ENCODE results near the gene PTPRD. TPM values are rescaled to one million over a fixed set of nuclear protein-coding genes. Genes with fewer than 3 reads are reported as not detected.

The PTPRD gene
- total and polyA plus RNA-seq, 5 donors from 2014 or later = 0.47 TPM; not detected in 4

- Histone ChIP-seq H3K36me3 (ENCODE audit: control insufficient read depth, insufficient read depth, low read length) (no peaks in the 10 kb centered on the region), H3K27ac (ENCODE audit: insufficient read depth, low read length, poor library complexity, severe bottlenecking) (no peak overlapping the region), H3K9me3 (ENCODE audit: control insufficient read depth in 2 of 2, low read length in 2 of 2) (no peaks in the 10 kb centered on the region), H3K4me1 (ENCODE audit: control insufficient read depth, insufficient read depth, low read length, poor library complexity, severe bottlenecking) (no peaks in the 10 kb centered on the region), H3K4me3 (ENCODE audit: low read depth, low read length) (no peak overlapping the region), H3K27me3 (ENCODE audit: control insufficient read depth, insufficient read depth, low read length) (no peaks in the 10 kb centered on the region)
- Mint-ChIP-seq H3K27me3 (no peaks in the 10 kb centered on the region), H3K9me3 (peaks cover 0 to 1% (median 0%) of the 10 kb centered on the region in 7 donors), H3K36me3 (no peaks in the 10 kb centered on the region), H3K4me1 (no peaks in the 10 kb centered on the region), H3K4me3 (no peak overlapping the region), H3K27ac (no peak overlapping the region)
- DNase-seq (no peak), ATAC-seq (ENCODE audit: low read depth in 2 of 2) (no peak)
Observed at GRCh38 chr9:8649807-8650206, 1963.0 kb downstream of the PTPRD start.

- DNase-seq = no peak
Observed at GRCh38 chr9:8649160-8649559, 1963.6 kb downstream of the PTPRD start.

GRCh38 chr9:8648271-8648845 is 1964.4 kb downstream of the PTPRD start:
- no peaks in the 10 kb centered on the region for H3K4me1 Mint-ChIP-seq
- Histone ChIP-seq H3K27ac (ENCODE audit: insufficient read depth, low read length, poor library complexity, severe bottlenecking) (no peak overlapping the region), H3K4me3 (ENCODE audit: low read depth, low read length) (no peak overlapping the region), H3K4me1 (ENCODE audit: control insufficient read depth, insufficient read depth, low read length, poor library complexity, severe bottlenecking) (no peaks in the 10 kb centered on the region), H3K27me3 (ENCODE audit: control insufficient read depth, insufficient read depth, low read length) (no peaks in the 10 kb centered on the region), H3K36me3 (ENCODE audit: control insufficient read depth, insufficient read depth, low read length) (no peaks in the 10 kb centered on the region), H3K9me3 (ENCODE audit: control insufficient read depth in 2 of 2, low read length in 2 of 2) (no peaks in the 10 kb centered on the region)
- no peaks in the 10 kb centered on the region for H3K9me3 Mint-ChIP-seq
- no peak overlapping the region for H3K27ac Mint-ChIP-seq
- H3K36me3 Mint-ChIP-seq = no peaks in the 10 kb centered on the region
- no peak for DNase-seq
- H3K27me3 Mint-ChIP-seq = no peaks in the 10 kb centered on the region
- ATAC-seq (ENCODE audit: low read depth in 2 of 2) = no peak
- no peak overlapping the region for H3K4me3 Mint-ChIP-seq

More at GRCh38 chr9:8649160-8649559, 1963.6 kb downstream of the PTPRD start:
- no peaks in the 10 kb centered on the region for H3K36me3 Mint-ChIP-seq
- no peaks in the 10 kb centered on the region for H3K27me3 Mint-ChIP-seq
- Histone ChIP-seq H3K9me3 (ENCODE audit: control insufficient read depth in 2 of 2, low read length in 2 of 2) (no peaks in the 10 kb centered on the region), H3K27ac (ENCODE audit: insufficient read depth, low read length, poor library complexity, severe bottlenecking) (no peak overlapping the region), H3K4me3 (ENCODE audit: low read depth, low read length) (no peak overlapping the region), H3K4me1 (ENCODE audit: control insufficient read depth, insufficient read depth, low read length, poor library complexity, severe bottlenecking) (no peaks in the 10 kb centered on the region), H3K27me3 (ENCODE audit: control insufficient read depth, insufficient read depth, low read length) (no peaks in the 10 kb centered on the region), H3K36me3 (ENCODE audit: control insufficient read depth, insufficient read depth, low read length) (no peaks in the 10 kb centered on the region)
- H3K4me1 Mint-ChIP-seq = no peaks in the 10 kb centered on the region
- H3K9me3 Mint-ChIP-seq = peaks cover 0 to 1% (median 0%) of the 10 kb centered on the region in 7 donors
- no peak for ATAC-seq (ENCODE audit: low read depth in 2 of 2)
- H3K4me3 Mint-ChIP-seq = no peak overlapping the region
- peak overlapping the region in 1 of 3 donors; percentile 54 for H3K27ac Mint-ChIP-seq

- Histone ChIP-seq H3K27ac (ENCODE audit: insufficient read depth, low read length, poor library complexity, severe bottlenecking) (no peak overlapping the region), H3K9me3 (ENCODE audit: control insufficient read depth in 2 of 2, low read length in 2 of 2) (no peaks in the 10 kb centered on the region), H3K4me3 (ENCODE audit: low read depth, low read length) (no peak overlapping the region), H3K4me1 (ENCODE audit: control insufficient read depth, insufficient read depth, low read length, poor library complexity, severe bottlenecking) (no peaks in the 10 kb centered on the region), H3K36me3 (ENCODE audit: control insufficient read depth, insufficient read depth, low read length) (no peaks in the 10 kb centered on the region), H3K27me3 (ENCODE audit: control insufficient read depth, insufficient read depth, low read length) (no peaks in the 10 kb centered on the region)
- ATAC-seq (ENCODE audit: low read depth in 2 of 2) (no peak), DNase-seq (no peak)
- Mint-ChIP-seq H3K27me3 (no peaks in the 10 kb centered on the region), H3K4me3 (no peak overlapping the region), H3K9me3 (no peaks in the 10 kb centered on the region), H3K27ac (no peak overlapping the region), H3K36me3 (no peaks in the 10 kb centered on the region), H3K4me1 (no peaks in the 10 kb centered on the region)
Observed at GRCh38 chr9:8647824-8648223, 1965.0 kb downstream of the PTPRD start.

- no peak overlapping the region for H3K4me3 ChIP-seq (ENCODE audit: low read depth, low read length)
- no peaks in the 10 kb centered on the region for H3K36me3 ChIP-seq (ENCODE audit: control insufficient read depth, insufficient read depth, low read length)
- Mint-ChIP-seq H3K36me3 (no peaks in the 10 kb centered on the region), H3K4me3 (no peak overlapping the region), H3K27ac (no peak overlapping the region), H3K4me1 (no peaks in the 10 kb centered on the region), H3K27me3 (no peaks in the 10 kb centered on the region), H3K9me3 (no peaks in the 10 kb centered on the region)
- no peak overlapping the region for H3K27ac ChIP-seq (ENCODE audit: insufficient read depth, low read length, poor library complexity, severe bottlenecking)
- no peaks in the 10 kb centered on the region for H3K27me3 ChIP-seq (ENCODE audit: control insufficient read depth, insufficient read depth, low read length)
- H3K9me3 ChIP-seq (ENCODE audit: control insufficient read depth in 2 of 2, low read length in 2 of 2) = no peaks in the 10 kb centered on the region
- DNase-seq (no peak), ATAC-seq (ENCODE audit: low read depth in 2 of 2) (no peak)
- H3K4me1 ChIP-seq (ENCODE audit: control insufficient read depth, insufficient read depth, low read length, poor library complexity, severe bottlenecking) = no peaks in the 10 kb centered on the region
Observed at GRCh38 chr9:8644571-8644970, 1968.2 kb downstream of the PTPRD start.

GRCh38 chr9:8643896-8644295 is 1968.9 kb downstream of the PTPRD start:
- Histone ChIP-seq H3K27ac (ENCODE audit: insufficient read depth, low read length, poor library complexity, severe bottlenecking) (no peak overlapping the region), H3K9me3 (ENCODE audit: control insufficient read depth in 2 of 2, low read length in 2 of 2) (no peaks in the 10 kb centered on the region), H3K4me3 (ENCODE audit: low read depth, low read length) (no peak overlapping the region), H3K36me3 (ENCODE audit: control insufficient read depth, insufficient read depth, low read length) (no peaks in the 10 kb centered on the region), H3K27me3 (ENCODE audit: control insufficient read depth, insufficient read depth, low read length) (no peaks in the 10 kb centered on the region), H3K4me1 (ENCODE audit: control insufficient read depth, insufficient read depth, low read length, poor library complexity, severe bottlenecking) (no peaks in the 10 kb centered on the region)
- no peak for ATAC-seq (ENCODE audit: low read depth in 2 of 2)
- Mint-ChIP-seq H3K9me3 (no peaks in the 10 kb centered on the region), H3K36me3 (no peaks in the 10 kb centered on the region), H3K27ac (no peak overlapping the region), H3K4me1 (no peaks in the 10 kb centered on the region), H3K4me3 (no peak overlapping the region), H3K27me3 (no peaks in the 10 kb centered on the region)
- no peak for DNase-seq

GRCh38 chr9:8643464-8643863 is 1969.3 kb downstream of the PTPRD start:
- Mint-ChIP-seq H3K27me3 (no peaks in the 10 kb centered on the region), H3K27ac (no peak overlapping the region), H3K4me3 (no peak overlapping the region), H3K9me3 (no peaks in the 10 kb centered on the region), H3K4me1 (no peaks in the 10 kb centered on the region), H3K36me3 (no peaks in the 10 kb centered on the region)
- no peaks in the 10 kb centered on the region for H3K36me3 ChIP-seq (ENCODE audit: control insufficient read depth, insufficient read depth, low read length)
- no peaks in the 10 kb centered on the region for H3K4me1 ChIP-seq (ENCODE audit: control insufficient read depth, insufficient read depth, low read length, poor library complexity, severe bottlenecking)
- H3K27ac ChIP-seq (ENCODE audit: insufficient read depth, low read length, poor library complexity, severe bottlenecking) = no peak overlapping the region
- H3K27me3 ChIP-seq (ENCODE audit: control insufficient read depth, insufficient read depth, low read length) = no peaks in the 10 kb centered on the region
- H3K9me3 ChIP-seq (ENCODE audit: control insufficient read depth in 2 of 2, low read length in 2 of 2) = no peaks in the 10 kb centered on the region
- ATAC-seq (ENCODE audit: low read depth in 2 of 2) (no peak), DNase-seq (no peak)
- no peak overlapping the region for H3K4me3 ChIP-seq (ENCODE audit: low read depth, low read length)

GRCh38 chr9:8640761-8641160 is 1972.0 kb downstream of the PTPRD start:
- Mint-ChIP-seq H3K36me3 (no peaks in the 10 kb centered on the region), H3K4me3 (no peak overlapping the region), H3K27me3 (no peaks in the 10 kb centered on the region), H3K27ac (no peak overlapping the region), H3K9me3 (peaks cover 0 to 2% (median 0%) of the 10 kb centered on the region in 7 donors), H3K4me1 (no peaks in the 10 kb centered on the region)
- no peak overlapping the region for H3K4me3 ChIP-seq (ENCODE audit: low read depth, low read length)
- no peak overlapping the region for H3K27ac ChIP-seq (ENCODE audit: insufficient read depth, low read length, poor library complexity, severe bottlenecking)
- ATAC-seq (ENCODE audit: low read depth in 2 of 2) (no peak), DNase-seq (no peak)
- H3K27me3 ChIP-seq (ENCODE audit: control insufficient read depth, insufficient read depth, low read length) = no peaks in the 10 kb centered on the region
- no peaks in the 10 kb centered on the region for H3K4me1 ChIP-seq (ENCODE audit: control insufficient read depth, insufficient read depth, low read length, poor library complexity, severe bottlenecking)
- no peaks in the 10 kb centered on the region for H3K9me3 ChIP-seq (ENCODE audit: control insufficient read depth in 2 of 2, low read length in 2 of 2)
- H3K36me3 ChIP-seq (ENCODE audit: control insufficient read depth, insufficient read depth, low read length) = no peaks in the 10 kb centered on the region
